ENCODE data around the gene CYSLTR2. TPM values are rescaled to one million over a fixed set of nuclear protein-coding genes. Genes with fewer than 3 reads are reported as not detected.

Gene CYSLTR2
- total RNA-seq, 1 donor from 2014 or later, result 2.1 TPM

GRCh38 chr13:48680756-48681392 is 27.1 kb downstream of the CYSLTR2 start:
- Histone ChIP-seq H3K4me1 (ENCODE audit: insufficient read depth, low read length) (no peaks in the 10 kb centered on the region), H3K27ac (ENCODE audit: low read depth, low read length) (no peak overlapping the region), H3K4me2 (ENCODE audit: low read length) (no peak overlapping the region), H3K27me3 (ENCODE audit: insufficient read depth, low read length) (peaks cover 3% of the 10 kb centered on the region), H2AFZ (ENCODE audit: low read depth, low read length) (no peak overlapping the region), H3K79me2 (ENCODE audit: insufficient read depth, low read length) (no peaks in the 10 kb centered on the region), H3K9ac (ENCODE audit: low read length) (no peak overlapping the region), H3K4me3 (ENCODE audit: insufficient read depth, low read depth, low read length) (no peak overlapping the region), H3K9me3 (ENCODE audit: insufficient read depth, low read depth, low read length) (no peaks in the 10 kb centered on the region), H3K36me3 (ENCODE audit: insufficient read depth, low read length) (no peaks in the 10 kb centered on the region), H4K20me1 (ENCODE audit: insufficient read depth, low read length) (no peaks in the 10 kb centered on the region)
- no peak overlapping the region for H3K27ac Mint-ChIP-seq (ENCODE audit: unreplicated experiment)
- H3K4me3 Mint-ChIP-seq (ENCODE audit: unreplicated experiment), result no peak overlapping the region
- H3K36me3 Mint-ChIP-seq (ENCODE audit: low read depth, unreplicated experiment), result no peaks in the 10 kb centered on the region
- no peak for DNase-seq (ENCODE audit: low read depth)
- no peaks in the 10 kb centered on the region for H3K4me1 Mint-ChIP-seq (ENCODE audit: low read depth, unreplicated experiment)
- no peak for TF ChIP-seq EZH2 (IDR thresholded peaks at IDR 0.05; ENCODE audit: insufficient read depth, low read length)
- peaks cover 15% of the 10 kb centered on the region for H3K27me3 Mint-ChIP-seq (ENCODE audit: low read depth, unreplicated experiment)
- FAIRE-seq, result no peak
- no peaks in the 10 kb centered on the region for H3K9me3 Mint-ChIP-seq (ENCODE audit: unreplicated experiment)

GRCh38 chr13:48681905-48682304 is 28.2 kb downstream of the CYSLTR2 start:
- Mint-ChIP-seq H3K4me3 (ENCODE audit: unreplicated experiment) (no peak overlapping the region), H3K9me3 (ENCODE audit: unreplicated experiment) (no peaks in the 10 kb centered on the region), H3K36me3 (ENCODE audit: low read depth, unreplicated experiment) (no peaks in the 10 kb centered on the region), H3K27ac (ENCODE audit: unreplicated experiment) (no peak overlapping the region), H3K4me1 (ENCODE audit: low read depth, unreplicated experiment) (no peaks in the 10 kb centered on the region), H3K27me3 (ENCODE audit: low read depth, unreplicated experiment) (peaks cover 15% of the 10 kb centered on the region)
- FAIRE-seq (no peak), DNase-seq (ENCODE audit: low read depth) (no peak)
- Histone ChIP-seq H3K4me2 (ENCODE audit: low read length) (no peak overlapping the region), H3K4me1 (ENCODE audit: insufficient read depth, low read length) (no peaks in the 10 kb centered on the region), H3K9me3 (ENCODE audit: insufficient read depth, low read depth, low read length) (no peaks in the 10 kb centered on the region), H3K4me3 (ENCODE audit: insufficient read depth, low read depth, low read length) (no peak overlapping the region), H3K79me2 (ENCODE audit: insufficient read depth, low read length) (no peaks in the 10 kb centered on the region), H3K36me3 (ENCODE audit: insufficient read depth, low read length) (no peaks in the 10 kb centered on the region), H3K27me3 (ENCODE audit: insufficient read depth, low read length) (peaks cover 3% of the 10 kb centered on the region), H4K20me1 (ENCODE audit: insufficient read depth, low read length) (no peaks in the 10 kb centered on the region), H3K9ac (ENCODE audit: low read length) (no peak overlapping the region), H3K27ac (ENCODE audit: low read depth, low read length) (no peak overlapping the region), H2AFZ (ENCODE audit: low read depth, low read length) (no peak overlapping the region)
- TF ChIP-seq EZH2 (IDR thresholded peaks at IDR 0.05; ENCODE audit: insufficient read depth, low read length), result no peak
- no peak for TF ChIP-seq CTCF (IDR thresholded peaks at IDR 0.05; ENCODE audit: insufficient read depth, low read depth, low read length)

- no peaks in the 10 kb centered on the region for H4K20me1 ChIP-seq (ENCODE audit: insufficient read depth, low read length)
- Mint-ChIP-seq H3K4me1 (ENCODE audit: low read depth, unreplicated experiment) (no peaks in the 10 kb centered on the region), H3K4me3 (ENCODE audit: unreplicated experiment) (no peak overlapping the region), H3K27me3 (ENCODE audit: low read depth, unreplicated experiment) (peaks cover 15% of the 10 kb centered on the region), H3K9me3 (ENCODE audit: unreplicated experiment) (no peaks in the 10 kb centered on the region), H3K27ac (ENCODE audit: unreplicated experiment) (no peak overlapping the region), H3K36me3 (ENCODE audit: low read depth, unreplicated experiment) (no peaks in the 10 kb centered on the region)
- DNase-seq (ENCODE audit: low read depth) (no peak), FAIRE-seq (no peak)
- H3K9me3 ChIP-seq (ENCODE audit: insufficient read depth, low read depth, low read length), result no peaks in the 10 kb centered on the region
- H3K9ac ChIP-seq (ENCODE audit: low read length), result no peak overlapping the region
- no peak for TF ChIP-seq EZH2 (IDR thresholded peaks at IDR 0.05; ENCODE audit: insufficient read depth, low read length)
- peaks cover 3% of the 10 kb centered on the region for H3K27me3 ChIP-seq (ENCODE audit: insufficient read depth, low read length)
- H3K36me3 ChIP-seq (ENCODE audit: insufficient read depth, low read length), result no peaks in the 10 kb centered on the region
- H2AFZ ChIP-seq (ENCODE audit: low read depth, low read length), result no peak overlapping the region
- no peaks in the 10 kb centered on the region for H3K4me1 ChIP-seq (ENCODE audit: insufficient read depth, low read length)
- H3K4me2 ChIP-seq (ENCODE audit: low read length), result no peak overlapping the region
- H3K27ac ChIP-seq (ENCODE audit: low read depth, low read length), result no peak overlapping the region
- H3K4me3 ChIP-seq (ENCODE audit: insufficient read depth, low read depth, low read length), result no peak overlapping the region
- H3K79me2 ChIP-seq (ENCODE audit: insufficient read depth, low read length), result no peaks in the 10 kb centered on the region
Measured at GRCh38 chr13:48682436-48682835, 28.7 kb downstream of the CYSLTR2 start.
